Peyer's patch (tissue), 4 donors: Measurements from ENCODE around the gene OR2AK2.

Experiments used
- POLR2A ChIP-seq, 2 donors: fragments of 450-650 bp; IDR thresholded peaks; one replicate each; pipeline ENCODE4 v1.5.1; 2017; ENCODE audit warnings: antibody characterized with exemption in 2 of 2, mild to moderate bottlenecking in 2 of 2, moderate library complexity in 2 of 2
- TF ChIP-seq, protein P1 (sequence below), 6 experiments: fragments of 450-650 bp in 4 of 6; fragments of 200-600 bp in 2 of 6; sonication (generic) in 1 of 6; IDR thresholded peaks; one replicate each; pipeline ENCODE4 v1.5.1; 2017 to 2019; ENCODE audit warnings: antibody characterized with exemption in 6 of 6, mild to moderate bottlenecking in 3 of 6, moderate library complexity in 1 of 6

DNA sequence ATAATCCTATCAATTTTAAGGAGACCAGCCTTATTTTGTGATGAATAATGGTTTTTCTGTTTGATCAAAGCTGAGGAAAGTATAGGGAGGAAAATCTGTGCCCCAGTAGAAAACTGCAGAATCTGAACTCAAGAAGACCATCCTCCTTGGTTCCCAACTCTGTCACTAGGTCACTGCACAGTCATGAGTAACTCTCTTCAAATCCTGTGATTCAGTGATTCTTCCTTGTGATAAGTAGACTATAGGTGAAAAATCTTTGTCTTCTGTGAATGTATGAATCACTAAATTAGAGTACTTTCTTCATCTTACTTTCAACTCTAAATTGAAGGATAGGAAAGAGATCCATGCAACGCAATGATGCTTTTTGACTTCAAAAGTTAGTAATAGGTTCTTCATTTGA is 35.1 kb downstream of the OR2AK2 start:
- TF ChIP-seq, protein P1, sequence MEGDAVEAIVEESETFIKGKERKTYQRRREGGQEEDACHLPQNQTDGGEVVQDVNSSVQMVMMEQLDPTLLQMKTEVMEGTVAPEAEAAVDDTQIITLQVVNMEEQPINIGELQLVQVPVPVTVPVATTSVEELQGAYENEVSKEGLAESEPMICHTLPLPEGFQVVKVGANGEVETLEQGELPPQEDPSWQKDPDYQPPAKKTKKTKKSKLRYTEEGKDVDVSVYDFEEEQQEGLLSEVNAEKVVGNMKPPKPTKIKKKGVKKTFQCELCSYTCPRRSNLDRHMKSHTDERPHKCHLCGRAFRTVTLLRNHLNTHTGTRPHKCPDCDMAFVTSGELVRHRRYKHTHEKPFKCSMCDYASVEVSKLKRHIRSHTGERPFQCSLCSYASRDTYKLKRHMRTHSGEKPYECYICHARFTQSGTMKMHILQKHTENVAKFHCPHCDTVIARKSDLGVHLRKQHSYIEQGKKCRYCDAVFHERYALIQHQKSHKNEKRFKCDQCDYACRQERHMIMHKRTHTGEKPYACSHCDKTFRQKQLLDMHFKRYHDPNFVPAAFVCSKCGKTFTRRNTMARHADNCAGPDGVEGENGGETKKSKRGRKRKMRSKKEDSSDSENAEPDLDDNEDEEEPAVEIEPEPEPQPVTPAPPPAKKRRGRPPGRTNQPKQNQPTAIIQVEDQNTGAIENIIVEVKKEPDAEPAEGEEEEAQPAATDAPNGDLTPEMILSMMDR (IDR thresholded peaks at IDR 0.05) = no peak
- TF ChIP-seq POLR2A (IDR thresholded peaks at IDR 0.05) = no peak
